Erythroblast (primary cell): ENCODE data around the gene OAF.

Experiments used
- GATA1 ChIP-seq: IDR thresholded peaks from 2 replicates; pipeline ENCODE4 v1.6.1; 2011; ENCODE audit warnings: low read depth, mild to moderate bottlenecking, control low read depth, low read length, moderate library complexity
- POLR2A ChIP-seq: IDR thresholded peaks from 2 replicates; pipeline ENCODE4 v1.6.1; 2011; ENCODE audit warnings: mild to moderate bottlenecking, low read length

GRCh38 chr11:120243221-120243620, 32.4 kb downstream of the OAF start:
- TF ChIP-seq POLR2A (no peak), GATA1 (no peak)
